K562 (cell line): ENCODE data around the gene UPF1. TPM values are rescaled to one million over a fixed set of nuclear protein-coding genes. Genes with fewer than 3 reads are reported as not detected.

Source experiments
- ATAC-seq: fragments of 200-7000 bp; cut with Tn5 transposase; 3 replicates; pipeline ENCODE4 v1.9.1; 2020; ENCODE audit warnings: moderate library complexity
- BruUV-seq: library from RNA; stranded (reverse); fragments of 400-500 nt; replicated peaks from 2 replicates; lab custom pipeline; 2021; lab: Mats Ljungman, UMichigan
- CTCF ChIA-PET: fragments of 300-600 bp; formaldehyde crosslinking; extraction: SDS; loops from one replicate; lab custom pipeline; 2021; ENCODE audit warnings: low intra/inter-chr PET ratio; lab: Yijun Ruan, JAX
- POLR2A ChIA-PET: fragments of 300-600, 350-650 bp; sonication (Branson Sonifier 250); formaldehyde crosslinking; extraction: SDS; loops from one replicate; lab custom pipeline; 2021; ENCODE audit warnings: antibody characterized with exemption, inconsistent platforms; lab: Yijun Ruan, JAX
- DNase-seq, 4 experiments: peaks; one replicate each; pipeline versions ENCODE4 v3.0.0 to v3.0.0-alpha.2; 2011 to 2018; ENCODE audit warnings: low spot score in 3 of 4, mixed read lengths in 3 of 4; ENCODE audit errors: extremely low read depth in 1 of 4
- FAIRE-seq: peaks from 2 replicates; lab custom pipeline; 2011; peaks lifted over from hg19 to GRCh38; lab: Jason Lieb, UNC
- H2AFZ ChIP-seq: 2 replicates; pipeline ENCODE4 v1.6.0; 2011; ENCODE audit warnings: low read depth, low read length, control low read depth, inconsistent platforms
- H3K27ac ChIP-seq: fragments of 200-600 bp; 3 replicates; pipeline ENCODE4 v1.8.0; 2011; ENCODE audit warnings: low read depth, mild to moderate bottlenecking, control low read depth, inconsistent platforms, low read length, moderate library complexity, mixed read lengths; ENCODE audit errors: extremely low read depth
- H3K27me3 ChIP-seq, 2 experiments: fragments of 300-600 bp in 1 of 2; 2 replicates in 1 of 2; 3 replicates in 1 of 2; pipeline versions ENCODE4 v1.6.0 to v1.8.0; 2011; ENCODE audit warnings: inconsistent platforms in 2 of 2, low read length in 2 of 2, mild to moderate bottlenecking in 1 of 2, mixed read lengths in 1 of 2, moderate library complexity in 1 of 2; ENCODE audit not compliant: control insufficient read depth in 2 of 2, insufficient read depth in 2 of 2
- H3K36me3 ChIP-seq: fragments of 300-600 bp; 3 replicates; pipeline ENCODE4 v1.8.0; 2011; ENCODE audit warnings: mild to moderate bottlenecking, low read length, inconsistent platforms; ENCODE audit not compliant: control insufficient read depth, insufficient read depth
- H3K4me1 ChIP-seq, 2 experiments: fragments of 200-600 bp in 1 of 2; replicated peaks in 1 of 2; 2 replicates in 1 of 2; 3 replicates in 1 of 2; pipeline versions ENCODE4 v1.5.1 to v1.8.0; 2011; ENCODE audit warnings: inconsistent platforms in 2 of 2, low read length in 2 of 2, mild to moderate bottlenecking in 1 of 2, mixed read lengths in 1 of 2, moderate library complexity in 1 of 2; ENCODE audit not compliant: control insufficient read depth in 2 of 2, insufficient read depth in 2 of 2
- H3K4me2 ChIP-seq: 2 replicates; pipeline ENCODE4 v1.6.1; 2011; ENCODE audit warnings: low read length, control low read depth, inconsistent platforms, mixed read lengths; ENCODE audit not compliant: insufficient read depth
- H3K4me3 ChIP-seq: fragments of 200-600 bp; sonication (generic), shearing (Covaris generic); 2 replicates; pipeline ENCODE4 v1.5.1; 2016; ENCODE audit warnings: control low read depth, inconsistent platforms
- H3K79me2 ChIP-seq: fragments of 200-600 bp; 3 replicates; pipeline ENCODE4 v1.8.0; 2011; ENCODE audit warnings: low read length, inconsistent platforms; ENCODE audit not compliant: control insufficient read depth, insufficient read depth
- H3K9ac ChIP-seq, 2 experiments: 2 replicates each; pipeline versions ENCODE4 v1.6.0 to v1.6.1; 2011; ENCODE audit warnings: low read depth in 2 of 2, low read length in 2 of 2, control low read depth in 1 of 2, inconsistent platforms in 1 of 2, mild to moderate bottlenecking in 1 of 2, mixed read lengths in 1 of 2; ENCODE audit not compliant: insufficient read depth in 1 of 2
- H3K9me1 ChIP-seq: one replicate; pipeline ENCODE4 v1.6.0; 2011; ENCODE audit warnings: inconsistent platforms, mild to moderate bottlenecking, low read length, moderate library complexity; ENCODE audit not compliant: control insufficient read depth, insufficient read depth
- H3K9me3 ChIP-seq: replicated peaks from 2 replicates; pipeline ENCODE4 v1.5.1; 2011; ENCODE audit warnings: low read depth, low read length, inconsistent platforms; ENCODE audit not compliant: control insufficient read depth, insufficient read depth
- H4K20me1 ChIP-seq: replicated peaks from 2 replicates; pipeline ENCODE4 v1.6.1; 2011; ENCODE audit warnings: low read length, inconsistent platforms, mixed read lengths; ENCODE audit not compliant: control insufficient read depth, insufficient read depth
- ARHGAP35 ChIP-seq: fragments of 450-650 bp; IDR thresholded peaks from 2 replicates; pipeline ENCODE4 v1.6.1; 2018; ENCODE audit not compliant: partially characterized antibody
- BMI1 ChIP-seq: fragments of 150-350 bp; IDR thresholded peaks from 2 replicates; pipeline ENCODE4 v1.6.1; 2014; ENCODE audit warnings: low read length
- COPS2 ChIP-seq: fragments of 450-650 bp; conservative IDR thresholded peaks from 2 replicates; pipeline ENCODE4 v1.6.1; 2016; ENCODE audit warnings: mild to moderate bottlenecking, moderate library complexity
- ESRRB ChIP-seq: fragments of 250-450 bp; sonication (Bioruptor Pico); IDR thresholded peaks from 2 replicates; pipeline ENCODE4 v1.5.0; 2020; ENCODE audit warnings: mild to moderate bottlenecking, moderate library complexity, borderline replicate concordance
- ETV1 ChIP-seq: fragments of 450-650 bp; conservative IDR thresholded peaks from 2 replicates; pipeline ENCODE4 v1.6.1; 2016; ENCODE audit warnings: missing genetic modification characterization, control low read depth, low read depth, missing compliant biosample characterization
- GABPB1 ChIP-seq: sonication (generic); formaldehyde crosslinking; IDR thresholded peaks from 2 replicates; pipeline ENCODE4 v1.8.0; 2022; ENCODE audit warnings: mild to moderate bottlenecking, missing genetic modification reagents
- MAFG ChIP-seq: fragments of 450-650 bp; conservative IDR thresholded peaks from 2 replicates; pipeline ENCODE4 v1.6.1; 2016; ENCODE audit warnings: missing genetic modification characterization, missing compliant biosample characterization
- PHB ChIP-seq: fragments of 250-450 bp; sonication (Bioruptor Pico); IDR thresholded peaks from 2 replicates; pipeline ENCODE4 v1.5.0; 2021
- POLR3A ChIP-seq: IDR thresholded peaks from 2 replicates; pipeline ENCODE4 v1.6.1; 2011; ENCODE audit warnings: borderline replicate concordance, mild to moderate bottlenecking, moderate library complexity; ENCODE audit not compliant: insufficient read length, insufficient read depth; ENCODE audit errors: extremely low read depth
- PTRF ChIP-seq: fragments of 450-650 bp; IDR thresholded peaks from 2 replicates; pipeline ENCODE4 v1.6.1; 2016; ENCODE audit warnings: mild to moderate bottlenecking, missing genetic modification characterization, missing compliant biosample characterization
- WHSC1 ChIP-seq: IDR thresholded peaks from one replicate; pipeline ENCODE4 v1.6.1; 2012; ENCODE audit warnings: low read length, control low read depth, inconsistent platforms
- ZNF79 ChIP-seq: fragments of 250-450 bp; sonication (Bioruptor Pico); IDR thresholded peaks from 2 replicates; pipeline ENCODE4 v1.4.0; 2020; ENCODE audit warnings: low read depth, mild to moderate bottlenecking, moderate library complexity
- WGBS: fragments of 100-300 bp; shearing (Covaris generic); methylation state at CpG from one replicate; pipeline ENCODE4 v1.1.6; 2016; ENCODE audit warnings: low coverage, mixed read lengths; ENCODE audit not compliant: insufficient coverage; ENCODE audit errors: missing lambda C conversion rate; 5-methylcytosine and 5-hydroxymethylcytosine counted together
- in situ Hi-C: fragments of 300-500 bp; cut with MboI; formaldehyde crosslinking; loops from 4 replicates; pipeline ENCODE4 v1.15.0; 2018; ENCODE audit warnings: inconsistent platforms, mixed read lengths
- intact Hi-C: fragments of 100-400 bp; cut with micrococcal nuclease; formaldehyde crosslinking; loops from 2 replicates; pipeline ENCODE4 v1.14.2; 2022
- polyA plus RNA-seq, 8 experiments: library from polyadenylated mRNA; depleted of rRNA in 4 of 8; stranded (reverse) in 5 of 8; unstranded in 3 of 8; fragments of >200 nt; fragmentation: Nextera tagmentation in 2 of 8; fragmentation: Illumina TruSeq in 1 of 8; extraction: Ambion mirVana in 2 of 8; extraction: Trizol in 1 of 8; gene quantifications; 2 replicates each; pipeline versions ENCODE4 v1.2.1 to v1.2.3, GENCODE V29; 2011 to 2014; ENCODE audit warnings: inconsistent platforms in 1 of 8, missing spikeins in 1 of 8
- total RNA-seq, 7 experiments: library from RNA; depleted of rRNA in 6 of 7; stranded (reverse); fragments of >200 nt in 6 of 7; fragmentation: Illumina TruSeq in 2 of 7; extraction: Trizol in 2 of 7; gene quantifications; 2 replicates each; pipeline versions ENCODE4 v1.2.1 to v1.2.3, GENCODE V29; 2011 to 2021; ENCODE audit warnings: low replicate concordance in 1 of 7
- TF ChIP-seq, protein P1 (sequence below): fragments of 450-650 bp; IDR thresholded peaks from 2 replicates; pipeline ENCODE4 v1.6.1; 2016; ENCODE audit warnings: mild to moderate bottlenecking, moderate library complexity

The UPF1 gene
- total and polyA plus RNA-seq, 9 of the 15 experiments (the other 6 are each of a cell fraction or from before 2014, with no cell fraction given), result 0.34 to 103 (median 27.9) TPM

DNA sequence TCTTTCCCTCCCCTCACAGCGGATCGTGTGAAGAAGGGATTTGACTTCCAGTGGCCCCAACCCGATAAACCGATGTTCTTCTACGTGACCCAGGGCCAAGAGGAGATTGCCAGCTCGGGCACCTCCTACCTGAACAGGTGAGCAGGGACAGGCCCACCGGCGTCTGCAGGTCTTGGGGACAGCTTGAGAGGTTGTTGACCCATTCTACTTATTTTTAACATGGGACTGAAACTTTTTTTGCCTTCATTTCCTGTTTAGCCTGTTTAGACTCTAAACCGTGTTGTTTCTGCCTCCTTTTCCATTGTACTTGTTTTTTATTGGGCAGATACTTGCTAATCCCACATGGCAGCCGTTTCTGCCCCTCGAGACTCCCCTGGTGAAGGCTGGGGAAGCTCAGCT, 28.5 kb downstream of the UPF1 start:
- 95% methylated on average over 9 of the region's 11 CpGs for WGBS
- ATAC-seq, result no peak
- in situ Hi-C loops, result loop anchor here (5.0 kb wide), 1 partner anchor 408 kb away; no protein-coding TSS in a partner anchor
- TF ChIP-seq MAFG (tag) (no peak), GABPB1 (CRISPR knock-in tag) (no peak), COPS2 (no peak), PTRF (tag) (no peak), ARHGAP35 (no peak), PHB (CRISPR knock-in tag) (no peak), POLR3A (no peak), ETV1 (no peak), ESRRB (CRISPR knock-in tag) (no peak), ZNF79 (CRISPR knock-in tag) (no peak), WHSC1 (no peak), BMI1 (no peak)
- TF ChIP-seq, protein P1, sequence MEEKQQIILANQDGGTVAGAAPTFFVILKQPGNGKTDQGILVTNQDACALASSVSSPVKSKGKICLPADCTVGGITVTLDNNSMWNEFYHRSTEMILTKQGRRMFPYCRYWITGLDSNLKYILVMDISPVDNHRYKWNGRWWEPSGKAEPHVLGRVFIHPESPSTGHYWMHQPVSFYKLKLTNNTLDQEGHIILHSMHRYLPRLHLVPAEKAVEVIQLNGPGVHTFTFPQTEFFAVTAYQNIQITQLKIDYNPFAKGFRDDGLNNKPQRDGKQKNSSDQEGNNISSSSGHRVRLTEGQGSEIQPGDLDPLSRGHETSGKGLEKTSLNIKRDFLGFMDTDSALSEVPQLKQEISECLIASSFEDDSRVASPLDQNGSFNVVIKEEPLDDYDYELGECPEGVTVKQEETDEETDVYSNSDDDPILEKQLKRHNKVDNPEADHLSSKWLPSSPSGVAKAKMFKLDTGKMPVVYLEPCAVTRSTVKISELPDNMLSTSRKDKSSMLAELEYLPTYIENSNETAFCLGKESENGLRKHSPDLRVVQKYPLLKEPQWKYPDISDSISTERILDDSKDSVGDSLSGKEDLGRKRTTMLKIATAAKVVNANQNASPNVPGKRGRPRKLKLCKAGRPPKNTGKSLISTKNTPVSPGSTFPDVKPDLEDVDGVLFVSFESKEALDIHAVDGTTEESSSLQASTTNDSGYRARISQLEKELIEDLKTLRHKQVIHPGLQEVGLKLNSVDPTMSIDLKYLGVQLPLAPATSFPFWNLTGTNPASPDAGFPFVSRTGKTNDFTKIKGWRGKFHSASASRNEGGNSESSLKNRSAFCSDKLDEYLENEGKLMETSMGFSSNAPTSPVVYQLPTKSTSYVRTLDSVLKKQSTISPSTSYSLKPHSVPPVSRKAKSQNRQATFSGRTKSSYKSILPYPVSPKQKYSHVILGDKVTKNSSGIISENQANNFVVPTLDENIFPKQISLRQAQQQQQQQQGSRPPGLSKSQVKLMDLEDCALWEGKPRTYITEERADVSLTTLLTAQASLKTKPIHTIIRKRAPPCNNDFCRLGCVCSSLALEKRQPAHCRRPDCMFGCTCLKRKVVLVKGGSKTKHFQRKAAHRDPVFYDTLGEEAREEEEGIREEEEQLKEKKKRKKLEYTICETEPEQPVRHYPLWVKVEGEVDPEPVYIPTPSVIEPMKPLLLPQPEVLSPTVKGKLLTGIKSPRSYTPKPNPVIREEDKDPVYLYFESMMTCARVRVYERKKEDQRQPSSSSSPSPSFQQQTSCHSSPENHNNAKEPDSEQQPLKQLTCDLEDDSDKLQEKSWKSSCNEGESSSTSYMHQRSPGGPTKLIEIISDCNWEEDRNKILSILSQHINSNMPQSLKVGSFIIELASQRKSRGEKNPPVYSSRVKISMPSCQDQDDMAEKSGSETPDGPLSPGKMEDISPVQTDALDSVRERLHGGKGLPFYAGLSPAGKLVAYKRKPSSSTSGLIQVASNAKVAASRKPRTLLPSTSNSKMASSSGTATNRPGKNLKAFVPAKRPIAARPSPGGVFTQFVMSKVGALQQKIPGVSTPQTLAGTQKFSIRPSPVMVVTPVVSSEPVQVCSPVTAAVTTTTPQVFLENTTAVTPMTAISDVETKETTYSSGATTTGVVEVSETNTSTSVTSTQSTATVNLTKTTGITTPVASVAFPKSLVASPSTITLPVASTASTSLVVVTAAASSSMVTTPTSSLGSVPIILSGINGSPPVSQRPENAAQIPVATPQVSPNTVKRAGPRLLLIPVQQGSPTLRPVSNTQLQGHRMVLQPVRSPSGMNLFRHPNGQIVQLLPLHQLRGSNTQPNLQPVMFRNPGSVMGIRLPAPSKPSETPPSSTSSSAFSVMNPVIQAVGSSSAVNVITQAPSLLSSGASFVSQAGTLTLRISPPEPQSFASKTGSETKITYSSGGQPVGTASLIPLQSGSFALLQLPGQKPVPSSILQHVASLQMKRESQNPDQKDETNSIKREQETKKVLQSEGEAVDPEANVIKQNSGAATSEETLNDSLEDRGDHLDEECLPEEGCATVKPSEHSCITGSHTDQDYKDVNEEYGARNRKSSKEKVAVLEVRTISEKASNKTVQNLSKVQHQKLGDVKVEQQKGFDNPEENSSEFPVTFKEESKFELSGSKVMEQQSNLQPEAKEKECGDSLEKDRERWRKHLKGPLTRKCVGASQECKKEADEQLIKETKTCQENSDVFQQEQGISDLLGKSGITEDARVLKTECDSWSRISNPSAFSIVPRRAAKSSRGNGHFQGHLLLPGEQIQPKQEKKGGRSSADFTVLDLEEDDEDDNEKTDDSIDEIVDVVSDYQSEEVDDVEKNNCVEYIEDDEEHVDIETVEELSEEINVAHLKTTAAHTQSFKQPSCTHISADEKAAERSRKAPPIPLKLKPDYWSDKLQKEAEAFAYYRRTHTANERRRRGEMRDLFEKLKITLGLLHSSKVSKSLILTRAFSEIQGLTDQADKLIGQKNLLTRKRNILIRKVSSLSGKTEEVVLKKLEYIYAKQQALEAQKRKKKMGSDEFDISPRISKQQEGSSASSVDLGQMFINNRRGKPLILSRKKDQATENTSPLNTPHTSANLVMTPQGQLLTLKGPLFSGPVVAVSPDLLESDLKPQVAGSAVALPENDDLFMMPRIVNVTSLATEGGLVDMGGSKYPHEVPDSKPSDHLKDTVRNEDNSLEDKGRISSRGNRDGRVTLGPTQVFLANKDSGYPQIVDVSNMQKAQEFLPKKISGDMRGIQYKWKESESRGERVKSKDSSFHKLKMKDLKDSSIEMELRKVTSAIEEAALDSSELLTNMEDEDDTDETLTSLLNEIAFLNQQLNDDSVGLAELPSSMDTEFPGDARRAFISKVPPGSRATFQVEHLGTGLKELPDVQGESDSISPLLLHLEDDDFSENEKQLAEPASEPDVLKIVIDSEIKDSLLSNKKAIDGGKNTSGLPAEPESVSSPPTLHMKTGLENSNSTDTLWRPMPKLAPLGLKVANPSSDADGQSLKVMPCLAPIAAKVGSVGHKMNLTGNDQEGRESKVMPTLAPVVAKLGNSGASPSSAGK, result no peak

More for the DNA sequence above, 28.5 kb downstream of the UPF1 start:
- ChIA-PET CTCF (no interaction called here), POLR2A (no interaction called here)
- H2AFZ ChIP-seq, result no peak overlapping the region
- no peak overlapping the region for H3K27ac ChIP-seq
- no TSS peak for BruUV-seq
- H3K79me2 ChIP-seq, result no peaks in the 10 kb centered on the region
- H3K4me1 ChIP-seq, result peaks cover 0 to 5% of the 10 kb centered on the region in 2 experiments; a peak in 1 of 5 replicates
- no peak for FAIRE-seq
- H3K4me2 ChIP-seq, result no peak overlapping the region
- DNase-seq, result no peak
- no peak overlapping the region for H3K4me3 ChIP-seq
- intact Hi-C loops, result no loop called here
- no peak overlapping the region for H3K9ac ChIP-seq
- no peaks in the 10 kb centered on the region for H3K27me3 ChIP-seq
- peaks cover 7% of the 10 kb centered on the region; the same call in 1 of the 2 replicates for H4K20me1 ChIP-seq
- H3K9me1 ChIP-seq, result peaks cover 3% of the 10 kb centered on the region
- peaks cover 99% of the 10 kb centered on the region; the same call in 2 of the 3 replicates for H3K36me3 ChIP-seq
- H3K9me3 ChIP-seq, result no peaks in the 10 kb centered on the region
